ENCODE measurements around the gene EPS15.

GRCh38 chr1:51515982-51516648, 3.0 kb downstream of the EPS15 start:
- TF ChIP-seq POLR2AphosphoS5 (IDR thresholded peaks at IDR 0.05; ENCODE audit: low read depth) (no peak), CREB1 (CRISPR knock-in tag; IDR thresholded peaks at IDR 0.05; ENCODE audit: low read depth) (no peak), EZH2phosphoT487 (IDR thresholded peaks at IDR 0.05; ENCODE audit: unreplicated experiment) (no peak), EZH2 (IDR thresholded peaks at IDR 0.05; ENCODE audit: low read depth, unreplicated experiment) (no peak), NANOG (IDR thresholded peaks at IDR 0.05; ENCODE audit: borderline replicate concordance) (no peak)
- TF ChIP-seq, protein P1, sequence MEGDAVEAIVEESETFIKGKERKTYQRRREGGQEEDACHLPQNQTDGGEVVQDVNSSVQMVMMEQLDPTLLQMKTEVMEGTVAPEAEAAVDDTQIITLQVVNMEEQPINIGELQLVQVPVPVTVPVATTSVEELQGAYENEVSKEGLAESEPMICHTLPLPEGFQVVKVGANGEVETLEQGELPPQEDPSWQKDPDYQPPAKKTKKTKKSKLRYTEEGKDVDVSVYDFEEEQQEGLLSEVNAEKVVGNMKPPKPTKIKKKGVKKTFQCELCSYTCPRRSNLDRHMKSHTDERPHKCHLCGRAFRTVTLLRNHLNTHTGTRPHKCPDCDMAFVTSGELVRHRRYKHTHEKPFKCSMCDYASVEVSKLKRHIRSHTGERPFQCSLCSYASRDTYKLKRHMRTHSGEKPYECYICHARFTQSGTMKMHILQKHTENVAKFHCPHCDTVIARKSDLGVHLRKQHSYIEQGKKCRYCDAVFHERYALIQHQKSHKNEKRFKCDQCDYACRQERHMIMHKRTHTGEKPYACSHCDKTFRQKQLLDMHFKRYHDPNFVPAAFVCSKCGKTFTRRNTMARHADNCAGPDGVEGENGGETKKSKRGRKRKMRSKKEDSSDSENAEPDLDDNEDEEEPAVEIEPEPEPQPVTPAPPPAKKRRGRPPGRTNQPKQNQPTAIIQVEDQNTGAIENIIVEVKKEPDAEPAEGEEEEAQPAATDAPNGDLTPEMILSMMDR (conservative IDR thresholded peaks at IDR 0.05; ENCODE audit: low read depth in 2 of 2), result no peak
- TF ChIP-seq, protein P2, sequence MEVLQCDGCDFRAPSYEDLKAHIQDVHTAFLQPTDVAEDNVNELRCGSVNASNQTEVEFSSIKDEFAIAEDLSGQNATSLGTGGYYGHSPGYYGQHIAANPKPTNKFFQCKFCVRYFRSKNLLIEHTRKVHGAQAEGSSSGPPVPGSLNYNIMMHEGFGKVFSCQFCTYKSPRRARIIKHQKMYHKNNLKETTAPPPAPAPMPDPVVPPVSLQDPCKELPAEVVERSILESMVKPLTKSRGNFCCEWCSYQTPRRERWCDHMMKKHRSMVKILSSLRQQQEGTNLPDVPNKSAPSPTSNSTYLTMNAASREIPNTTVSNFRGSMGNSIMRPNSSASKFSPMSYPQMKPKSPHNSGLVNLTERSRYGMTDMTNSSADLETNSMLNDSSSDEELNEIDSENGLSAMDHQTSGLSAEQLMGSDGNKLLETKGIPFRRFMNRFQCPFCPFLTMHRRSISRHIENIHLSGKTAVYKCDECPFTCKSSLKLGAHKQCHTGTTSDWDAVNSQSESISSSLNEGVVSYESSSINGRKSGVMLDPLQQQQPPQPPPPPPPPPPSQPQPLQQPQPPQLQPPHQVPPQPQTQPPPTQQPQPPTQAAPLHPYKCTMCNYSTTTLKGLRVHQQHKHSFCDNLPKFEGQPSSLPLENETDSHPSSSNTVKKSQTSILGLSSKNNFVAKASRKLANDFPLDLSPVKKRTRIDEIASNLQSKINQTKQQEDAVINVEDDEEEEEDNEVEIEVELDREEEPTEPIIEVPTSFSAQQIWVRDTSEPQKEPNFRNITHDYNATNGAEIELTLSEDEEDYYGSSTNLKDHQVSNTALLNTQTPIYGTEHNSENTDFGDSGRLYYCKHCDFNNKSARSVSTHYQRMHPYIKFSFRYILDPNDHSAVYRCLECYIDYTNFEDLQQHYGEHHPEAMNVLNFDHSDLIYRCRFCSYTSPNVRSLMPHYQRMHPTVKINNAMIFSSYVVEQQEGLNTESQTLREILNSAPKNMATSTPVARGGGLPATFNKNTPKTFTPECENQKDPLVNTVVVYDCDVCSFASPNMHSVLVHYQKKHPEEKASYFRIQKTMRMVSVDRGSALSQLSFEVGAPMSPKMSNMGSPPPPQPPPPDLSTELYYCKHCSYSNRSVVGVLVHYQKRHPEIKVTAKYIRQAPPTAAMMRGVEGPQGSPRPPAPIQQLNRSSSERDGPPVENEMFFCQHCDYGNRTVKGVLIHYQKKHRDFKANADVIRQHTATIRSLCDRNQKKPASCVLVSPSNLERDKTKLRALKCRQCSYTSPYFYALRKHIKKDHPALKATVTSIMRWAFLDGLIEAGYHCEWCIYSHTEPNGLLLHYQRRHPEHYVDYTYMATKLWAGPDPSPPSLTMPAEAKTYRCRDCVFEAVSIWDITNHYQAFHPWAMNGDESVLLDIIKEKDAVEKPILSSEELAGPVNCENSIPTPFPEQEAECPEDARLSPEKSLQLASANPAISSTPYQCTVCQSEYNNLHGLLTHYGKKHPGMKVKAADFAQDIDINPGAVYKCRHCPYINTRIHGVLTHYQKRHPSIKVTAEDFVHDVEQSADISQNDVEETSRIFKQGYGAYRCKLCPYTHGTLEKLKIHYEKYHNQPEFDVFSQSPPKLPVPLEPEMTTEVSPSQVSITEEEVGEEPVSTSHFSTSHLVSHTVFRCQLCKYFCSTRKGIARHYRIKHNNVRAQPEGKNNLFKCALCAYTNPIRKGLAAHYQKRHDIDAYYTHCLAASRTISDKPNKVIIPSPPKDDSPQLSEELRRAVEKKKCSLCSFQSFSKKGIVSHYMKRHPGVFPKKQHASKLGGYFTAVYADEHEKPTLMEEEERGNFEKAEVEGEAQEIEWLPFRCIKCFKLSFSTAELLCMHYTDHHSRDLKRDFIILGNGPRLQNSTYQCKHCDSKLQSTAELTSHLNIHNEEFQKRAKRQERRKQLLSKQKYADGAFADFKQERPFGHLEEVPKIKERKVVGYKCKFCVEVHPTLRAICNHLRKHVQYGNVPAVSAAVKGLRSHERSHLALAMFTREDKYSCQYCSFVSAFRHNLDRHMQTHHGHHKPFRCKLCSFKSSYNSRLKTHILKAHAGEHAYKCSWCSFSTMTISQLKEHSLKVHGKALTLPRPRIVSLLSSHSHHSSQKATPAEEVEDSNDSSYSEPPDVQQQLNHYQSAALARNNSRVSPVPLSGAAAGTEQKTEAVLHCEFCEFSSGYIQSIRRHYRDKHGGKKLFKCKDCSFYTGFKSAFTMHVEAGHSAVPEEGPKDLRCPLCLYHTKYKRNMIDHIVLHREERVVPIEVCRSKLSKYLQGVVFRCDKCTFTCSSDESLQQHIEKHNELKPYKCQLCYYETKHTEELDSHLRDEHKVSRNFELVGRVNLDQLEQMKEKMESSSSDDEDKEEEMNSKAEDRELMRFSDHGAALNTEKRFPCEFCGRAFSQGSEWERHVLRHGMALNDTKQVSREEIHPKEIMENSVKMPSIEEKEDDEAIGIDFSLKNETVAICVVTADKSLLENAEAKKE (CRISPR knock-in tag; IDR thresholded peaks at IDR 0.05), result no peak
